NCI-H2029 treated with DMSO at 0.1 percent for 48 hours (cell line): ENCODE data around the gene CXADR.

Experiments
- DNase-seq: peaks from one replicate; lab custom pipeline; 2025; lab: John Stamatoyannopoulos, UW

CXADR gene

DNA sequence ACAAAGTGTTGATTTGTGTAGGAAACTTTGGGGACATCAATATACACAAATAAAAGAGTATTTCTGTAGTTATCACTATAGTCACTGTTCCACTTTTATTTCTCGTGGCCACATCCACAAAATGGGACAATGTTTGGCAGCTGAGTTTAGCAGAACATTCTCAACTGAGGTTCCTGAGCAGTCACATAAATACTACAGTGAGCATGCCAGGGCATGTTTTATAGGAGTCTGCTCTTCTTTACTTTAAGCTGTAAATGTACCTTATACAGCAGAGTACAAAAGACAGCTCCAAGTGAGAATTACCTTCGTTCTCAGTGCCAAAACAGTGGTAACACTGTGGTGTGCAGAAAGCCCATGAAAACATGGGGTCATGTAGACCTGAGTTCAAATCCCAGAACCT lies 94.8 kb downstream of the CXADR start:
- DNase-seq: no peak

DNA sequence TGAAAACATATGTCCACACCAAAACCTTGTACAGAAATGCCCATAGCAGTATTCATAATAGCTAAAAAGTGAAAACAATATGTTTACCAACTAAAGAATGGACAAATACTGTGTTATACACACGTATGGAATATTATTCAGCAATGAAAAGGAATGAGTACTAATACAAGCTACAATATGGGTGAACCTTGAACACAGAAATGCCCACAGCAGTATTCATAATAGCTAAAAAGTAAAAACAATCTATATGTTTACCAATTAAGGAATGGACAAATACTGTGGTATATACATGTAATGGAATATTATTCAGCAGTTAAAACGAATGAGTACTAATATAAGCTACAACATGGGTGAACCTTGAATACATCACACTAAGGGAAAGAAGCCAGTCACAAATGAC lies 96.8 kb downstream of the CXADR start:
- no peak for DNase-seq

DNA sequence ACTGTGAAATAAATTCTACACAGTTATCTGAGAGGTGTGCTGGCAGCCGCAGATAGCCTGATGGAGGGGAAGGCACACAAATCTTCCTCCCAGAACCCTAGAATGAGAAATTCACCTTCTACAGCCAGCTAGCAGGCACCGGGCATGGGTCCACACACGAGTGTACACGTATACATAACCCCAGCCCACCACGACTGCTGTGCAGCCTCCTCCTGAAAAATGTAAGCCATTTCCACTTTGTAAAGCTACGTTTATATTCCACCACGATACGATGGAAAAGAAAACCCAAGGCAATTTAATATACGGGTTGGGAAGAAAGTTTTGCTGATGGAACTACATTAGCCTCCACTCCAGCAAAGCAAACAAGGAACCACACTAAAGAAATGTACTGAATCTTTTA lies 98.1 kb downstream of the CXADR start:
- DNase-seq: no peak

DNA sequence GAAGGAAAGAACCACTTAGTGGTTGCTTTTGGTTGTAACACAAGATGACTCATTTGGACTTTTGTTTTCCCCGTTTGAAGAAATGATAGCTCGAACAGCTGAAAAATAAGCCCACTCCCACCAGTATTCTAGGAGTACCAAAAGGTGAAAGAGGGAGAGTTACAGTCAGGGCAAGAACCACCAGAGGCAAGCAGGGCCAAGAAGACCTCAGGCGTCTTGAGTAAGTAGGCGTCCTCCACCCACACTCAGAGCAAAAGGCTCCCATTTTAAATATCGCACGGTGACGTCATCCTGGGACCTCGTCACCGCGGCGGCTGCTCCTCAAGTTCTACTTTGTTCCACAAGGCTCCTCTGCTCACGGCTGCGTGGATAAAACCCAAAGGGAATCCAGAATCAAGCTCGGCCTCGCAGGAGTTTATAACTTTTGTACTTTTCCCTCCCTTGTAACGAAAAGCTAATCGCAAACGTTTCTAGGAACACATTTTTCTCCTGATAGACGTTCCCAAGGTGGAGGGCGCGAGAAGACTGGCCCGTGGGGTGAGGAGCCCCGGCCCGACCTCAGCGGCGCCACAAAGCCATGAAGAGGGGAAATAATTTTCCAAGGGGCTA lies 98.7 kb downstream of the CXADR start:
- DNase-seq: peak; percentile 58

DNA sequence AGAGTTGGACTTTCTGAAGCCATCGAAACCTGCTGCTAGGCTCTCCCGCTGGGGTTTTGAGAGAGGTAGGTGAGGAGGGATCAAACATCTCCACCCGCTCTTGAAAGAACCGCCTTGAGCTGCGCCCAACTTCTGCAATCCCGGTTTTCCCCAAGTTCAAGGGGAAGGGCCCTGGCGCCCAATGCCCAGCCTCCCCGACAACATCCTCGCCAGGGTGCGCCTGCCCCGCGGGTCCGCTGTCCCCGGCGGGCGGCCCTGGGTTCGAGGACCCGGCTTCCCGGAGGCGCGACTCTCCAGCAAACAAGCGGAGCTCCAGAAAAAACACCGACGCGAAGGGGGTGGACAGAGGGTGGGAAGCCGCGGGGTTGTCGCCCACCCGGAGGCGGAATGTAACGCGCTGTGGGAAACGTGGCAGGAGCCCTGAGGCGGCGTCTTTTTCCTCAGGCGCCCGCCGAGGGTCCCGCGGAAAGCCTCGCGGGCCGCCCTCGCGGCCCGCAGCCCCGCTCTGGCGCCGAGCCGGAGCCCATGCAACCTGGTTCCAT lies 99.3 kb downstream of the CXADR start:
- DNase-seq: no peak

DNA sequence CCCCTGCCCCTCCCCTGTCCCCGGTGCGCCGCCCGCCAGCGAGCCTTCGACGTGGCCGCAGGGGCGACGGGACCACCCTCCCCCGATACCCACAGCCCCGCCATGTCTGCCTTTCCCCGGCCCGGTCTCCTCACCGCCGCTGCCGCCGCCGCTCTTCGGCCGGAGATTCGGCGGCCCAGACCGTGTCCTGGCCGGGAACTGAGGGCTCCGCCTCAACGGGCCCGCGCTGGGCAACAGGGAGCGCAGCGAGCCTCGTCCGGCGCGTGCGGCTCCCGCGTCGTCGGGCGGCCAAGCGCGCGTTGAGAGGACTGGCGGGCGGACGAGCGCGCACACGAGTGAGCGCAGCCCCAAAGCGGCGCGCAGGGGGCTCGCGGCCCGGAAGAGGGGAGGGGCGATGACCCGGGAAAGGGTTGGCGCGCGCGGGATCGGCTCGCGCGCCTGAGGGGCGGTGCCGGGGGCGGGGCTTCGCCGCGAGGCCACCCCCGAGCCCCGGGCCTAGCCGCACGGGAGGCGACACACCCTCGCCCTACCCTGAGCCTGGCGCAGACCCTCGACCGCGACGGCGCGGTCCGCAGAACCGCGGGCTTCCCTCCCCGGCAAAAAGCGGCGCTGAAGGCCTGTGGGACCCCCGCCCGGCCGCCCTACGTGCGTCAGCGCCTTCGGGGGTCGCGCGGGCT lies 99.9 kb downstream of the CXADR start, which contains the start of gene BTG3:
Gene BTG3, minus strand, starts transcription at position 337 of the 677 bp plus-strand sequence. CDS start 3,757 bp downstream, outside the sequence.
- peak; percentile 57 for DNase-seq

DNA sequence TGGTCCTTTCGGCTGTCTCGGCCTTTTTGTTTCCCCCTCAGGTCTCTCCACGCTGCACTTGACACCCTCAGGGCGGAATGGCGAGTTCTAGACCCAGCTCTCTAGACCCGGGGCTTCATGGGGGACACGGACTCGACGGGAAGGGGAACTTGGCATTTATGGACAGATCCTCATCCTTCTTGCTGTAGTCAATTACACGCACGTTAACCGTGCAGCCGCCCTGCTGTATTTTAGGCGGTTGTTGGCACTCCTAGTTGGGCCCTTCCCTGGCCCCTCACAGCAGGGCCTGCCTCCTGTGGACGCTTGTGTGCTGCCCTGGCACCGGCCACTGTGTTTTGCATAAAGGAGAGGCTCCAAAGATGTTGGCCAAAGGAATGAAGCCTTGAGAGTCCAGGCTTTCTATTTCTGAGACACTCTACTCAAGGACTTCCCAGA lies 100.4 kb downstream of the CXADR start:
- no peak for DNase-seq

DNA sequence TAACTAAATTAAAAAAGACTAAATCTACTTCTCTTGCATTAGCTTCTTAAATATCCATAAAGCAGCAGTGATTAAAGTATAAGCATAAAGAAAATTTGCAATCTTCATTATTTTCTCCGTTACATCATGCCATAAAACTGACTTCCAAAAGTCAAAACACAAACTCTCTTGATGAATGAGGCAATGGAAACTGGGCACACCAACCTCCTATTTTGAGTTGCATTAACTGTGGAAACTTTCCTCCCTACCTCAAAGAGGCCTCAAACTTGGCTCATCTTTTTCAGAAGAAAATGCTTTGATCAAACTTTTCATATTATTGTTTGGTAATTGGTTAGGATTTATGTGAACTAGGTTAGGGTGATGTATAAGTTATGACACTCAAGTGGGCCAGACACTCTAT lies 104.0 kb downstream of the CXADR start:
- DNase-seq: no peak

DNA sequence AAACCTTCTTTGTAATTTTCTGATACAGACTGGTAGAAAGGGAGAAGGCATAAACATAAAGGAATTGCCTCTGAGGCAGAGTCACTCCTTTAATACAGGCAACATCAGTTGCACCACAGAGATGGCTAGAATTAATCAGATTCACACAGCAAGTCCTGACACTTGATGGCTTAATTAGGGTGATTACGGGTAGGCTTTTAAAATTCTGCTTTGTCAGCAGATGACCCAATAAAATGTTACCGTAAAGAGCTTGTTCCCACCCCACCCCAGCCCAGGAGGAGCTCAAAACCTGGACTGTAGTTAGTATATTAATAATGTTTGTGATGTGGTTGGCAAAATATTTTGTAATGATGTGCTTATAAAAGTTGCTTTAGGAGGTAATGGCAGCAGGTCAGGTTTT lies 109.2 kb downstream of the CXADR start:
- no peak for DNase-seq

DNA sequence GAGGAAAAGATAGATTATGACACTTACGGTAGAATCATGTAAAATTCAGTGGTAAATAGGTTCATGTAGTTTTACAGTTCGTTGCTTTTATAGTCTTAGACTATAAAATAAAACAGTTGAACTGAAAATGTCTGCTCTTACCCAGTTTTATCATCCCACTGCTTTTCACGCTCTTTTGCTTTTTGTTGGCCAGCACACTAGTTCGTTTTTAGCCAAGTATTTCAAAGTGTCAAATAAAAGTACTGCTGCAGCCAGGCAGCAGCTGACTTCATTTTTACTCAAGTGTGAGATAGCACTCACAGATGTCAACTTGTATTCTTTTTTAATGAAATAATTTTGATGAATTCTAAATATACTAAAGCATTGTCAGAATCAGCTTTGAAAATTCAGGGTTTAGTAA lies 118.4 kb downstream of the CXADR start:
- DNase-seq: no peak

DNA sequence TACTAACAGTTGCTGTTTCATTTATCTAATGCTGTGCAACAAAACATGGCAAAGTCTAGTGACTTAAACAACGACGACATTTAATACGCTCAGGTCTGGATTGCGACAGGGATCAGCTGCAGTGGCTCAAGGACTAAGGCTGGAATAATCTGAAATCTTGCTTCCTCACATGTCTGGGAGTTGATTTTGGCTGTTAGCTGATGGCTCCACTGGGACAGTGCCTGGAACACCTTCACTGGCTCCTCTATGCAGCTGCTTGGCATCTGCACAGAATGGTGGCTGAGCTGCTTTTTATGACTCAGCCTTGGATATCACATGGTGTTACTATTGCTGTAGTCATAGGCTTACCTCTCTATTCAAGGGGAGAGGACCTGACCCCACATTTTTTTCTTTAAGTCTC lies 123.9 kb downstream of the CXADR start:
- no peak for DNase-seq

DNA sequence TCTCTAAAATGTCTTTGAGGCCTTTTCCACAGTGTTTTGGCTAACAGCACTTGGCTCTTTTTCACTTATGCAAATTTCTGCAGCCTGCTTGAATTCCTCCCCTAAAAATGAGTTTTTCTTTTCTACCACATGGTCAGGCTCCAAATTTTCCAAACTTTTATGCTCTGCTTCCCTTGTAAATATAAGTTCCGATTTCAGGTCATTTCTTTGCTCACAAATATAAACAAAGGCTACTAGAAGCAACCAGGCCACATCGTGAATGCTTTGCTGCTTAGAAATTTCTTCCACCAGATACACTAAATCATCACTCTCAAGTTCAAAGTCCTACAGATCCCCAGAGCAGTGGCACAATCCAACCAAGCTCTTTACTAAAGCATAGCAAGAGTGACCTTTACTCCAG lies 128.0 kb downstream of the CXADR start:
- DNase-seq: no peak
